CD4-positive, alpha-beta T cell treated with Interleukin-4 for 1 hour (primary cell): Measurements from ENCODE around the gene PITPNB.

Experiments used
- DNase-seq, 2 donors: peaks; one replicate each; pipeline ENCODE4 v3.0.0-alpha.2; 2020 to 2022

PITPNB gene

GRCh38 chr22:27918341-27919221 lies 475 bp downstream of the PITPNB start:
- peak; percentile 47 to 59 for DNase-seq

GRCh38 chr22:27915986-27916385 lies 3.1 kb downstream of the PITPNB start:
- no peak for DNase-seq

- no peak for DNase-seq
Observed at GRCh38 chr22:27913162-27913741, 5.8 kb downstream of the PITPNB start.

- no peak for DNase-seq
Observed at GRCh38 chr22:27912101-27912500, 7.0 kb downstream of the PITPNB start.

GRCh38 chr22:27911330-27911729 lies 7.7 kb downstream of the PITPNB start:
- DNase-seq = no peak

- no peak for DNase-seq
Observed at GRCh38 chr22:27906241-27906640, 12.8 kb downstream of the PITPNB start.

GRCh38 chr22:27905653-27906052 lies 13.4 kb downstream of the PITPNB start:
- no peak for DNase-seq

GRCh38 chr22:27903805-27904473 lies 15.1 kb downstream of the PITPNB start:
- DNase-seq = peak in 1 of 2 donors; percentile 14

GRCh38 chr22:27900153-27900552 lies 18.9 kb downstream of the PITPNB start:
- no peak for DNase-seq

- DNase-seq = no peak
Observed at GRCh38 chr22:27896245-27896644, 22.8 kb downstream of the PITPNB start.

GRCh38 chr22:27895600-27895999 lies 23.5 kb downstream of the PITPNB start:
- no peak for DNase-seq

- no peak for DNase-seq
Observed at GRCh38 chr22:27892811-27893210, 26.2 kb downstream of the PITPNB start.

- no peak for DNase-seq
Observed at GRCh38 chr22:27892064-27892463, 27.0 kb downstream of the PITPNB start.

GRCh38 chr22:27888310-27888709 lies 30.7 kb downstream of the PITPNB start:
- DNase-seq = no peak

- no peak for DNase-seq
Observed at GRCh38 chr22:27886843-27887151, 32.3 kb downstream of the PITPNB start.

- peak; percentile 36 to 56 for DNase-seq
Observed at GRCh38 chr22:27885977-27886842, 32.8 kb downstream of the PITPNB start.

- no peak for DNase-seq
Observed at GRCh38 chr22:27883656-27884350, 35.3 kb downstream of the PITPNB start.

- DNase-seq = no peak
Observed at GRCh38 chr22:27882507-27883290, 36.4 kb downstream of the PITPNB start.

- DNase-seq = no peak
Observed at GRCh38 chr22:27881421-27881820, 37.6 kb downstream of the PITPNB start.

GRCh38 chr22:27880778-27881394 lies 38.2 kb downstream of the PITPNB start:
- peak in 1 of 2 donors; percentile 56 for DNase-seq

- DNase-seq = peak in 1 of 2 donors; percentile 27
Observed at GRCh38 chr22:27879923-27880322, 39.1 kb downstream of the PITPNB start.
